ENCODE data around the gene WDR33.
"Not testable (repeated sequence)": the region's sequence is repeated elsewhere in the genome, so short reads cannot be mapped to it uniquely, and the experiment has no call there.

WDR33 gene

DNA sequence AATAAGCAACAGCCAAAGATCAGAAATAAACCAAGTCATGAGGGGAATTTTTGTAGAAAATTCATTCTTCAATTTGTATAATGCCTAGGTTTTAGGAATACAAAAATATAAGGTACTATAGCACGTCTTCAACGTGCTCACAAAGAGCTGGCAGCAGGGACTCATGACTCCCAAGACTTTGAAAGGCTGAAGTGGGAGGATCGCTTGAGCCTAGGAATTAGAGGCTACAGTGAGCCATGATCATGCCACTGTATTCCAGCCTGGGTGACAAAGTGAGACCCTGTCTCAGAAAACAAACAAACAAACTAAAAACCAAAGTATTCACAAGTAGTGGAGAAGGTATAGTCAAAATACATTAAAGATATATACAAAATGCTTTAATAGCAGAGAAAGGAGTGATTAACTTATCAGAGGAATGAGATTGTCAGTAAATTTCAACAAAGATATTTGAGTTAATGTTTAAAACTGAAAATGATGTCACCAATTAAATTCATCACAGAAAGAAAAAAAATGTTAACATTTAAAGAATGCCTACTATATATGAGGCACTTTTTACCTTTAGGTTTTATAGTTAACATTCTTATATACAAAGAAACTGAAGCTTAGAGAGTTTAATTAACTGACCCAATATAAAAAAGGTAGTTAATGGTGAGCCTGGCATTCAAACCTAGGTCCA lies 3.2 kb downstream of the WDR33 start:
- H3K4me1 ChIP-seq (ENCODE audit: insufficient read depth, low read length) = peaks cover 10% of the 10 kb centered on the region; the same call in 1 of the 2 replicates
- H3K36me3 ChIP-seq (ENCODE audit: insufficient read depth, low read depth, low read length) = no peaks in the 10 kb centered on the region
- H3K4me3 ChIP-seq (ENCODE audit: low read length) = no peak overlapping the region
- no peaks in the 10 kb centered on the region for H3K9me3 ChIP-seq (ENCODE audit: insufficient read depth, low read depth, low read length)
- H3K27ac ChIP-seq (ENCODE audit: low read length) = no peak overlapping the region
- H3K27me3 ChIP-seq (ENCODE audit: insufficient read depth, low read length) = no peaks in the 10 kb centered on the region
- no peak overlapping the region for H3K9ac ChIP-seq (ENCODE audit: low read depth, low read length)

DNA sequence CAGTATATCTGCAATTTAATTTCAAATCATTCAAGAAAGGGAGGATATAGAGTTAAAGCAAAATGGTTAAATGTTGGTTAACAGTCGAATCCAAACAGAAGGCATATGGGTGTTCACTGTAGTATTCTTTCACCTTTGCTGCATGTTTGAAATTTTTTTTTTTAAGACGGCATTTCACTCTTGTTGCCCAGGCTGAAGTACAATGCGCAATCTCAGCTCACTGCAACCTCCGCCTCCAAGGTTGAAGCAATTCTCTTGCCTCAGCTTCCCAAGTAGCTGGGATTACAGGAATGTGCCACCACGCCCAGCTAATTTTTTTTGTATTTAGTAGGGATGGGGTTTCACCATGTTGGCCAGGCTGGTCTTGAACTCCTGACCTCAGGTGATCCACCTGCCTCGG lies 4.1 kb downstream of the WDR33 start:
- not testable (repeated sequence) for H3K27me3 ChIP-seq (ENCODE audit: insufficient read depth, low read length)

DNA sequence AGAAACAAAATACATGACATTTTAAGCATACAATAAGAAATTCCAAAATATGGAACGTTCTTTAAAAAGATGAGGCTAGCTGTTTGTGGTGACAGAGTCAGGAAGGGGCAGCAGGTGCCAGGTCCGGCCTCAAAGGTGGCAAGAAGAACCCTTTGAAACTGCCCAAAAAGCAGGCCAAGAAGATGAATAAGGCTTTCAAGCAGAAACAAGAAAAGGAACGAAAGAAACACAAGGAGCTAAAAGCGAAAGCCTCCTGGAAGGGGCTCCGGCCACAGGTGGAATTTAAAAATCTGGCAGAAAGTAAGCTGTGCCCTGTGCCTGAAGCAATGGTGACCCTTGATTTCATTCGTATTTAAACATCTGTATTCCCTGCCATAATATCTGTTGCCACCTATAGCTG lies 5.5 kb downstream of the WDR33 start:
- H3K4me1 ChIP-seq (ENCODE audit: insufficient read depth, low read length) = peaks cover 5% of the 10 kb centered on the region; the same call in 1 of the 2 replicates
- no peak overlapping the region for H3K27ac ChIP-seq (ENCODE audit: low read length)
- no peak overlapping the region for H3K9ac ChIP-seq (ENCODE audit: low read depth, low read length)
- H3K4me3 ChIP-seq (ENCODE audit: low read length) = no peak overlapping the region
- H3K36me3 ChIP-seq (ENCODE audit: insufficient read depth, low read depth, low read length) = peaks cover 8% of the 10 kb centered on the region
- H3K9me3 ChIP-seq (ENCODE audit: insufficient read depth, low read depth, low read length) = no peaks in the 10 kb centered on the region
- H3K27me3 ChIP-seq (ENCODE audit: insufficient read depth, low read length) = no peaks in the 10 kb centered on the region

More for the DNA sequence above, 4.1 kb downstream of the WDR33 start:
- not testable (repeated sequence) for H3K9me3 ChIP-seq (ENCODE audit: insufficient read depth, low read depth, low read length); H3K4me1 ChIP-seq (ENCODE audit: insufficient read depth, low read length); H3K36me3 ChIP-seq (ENCODE audit: insufficient read depth, low read depth, low read length); H3K9ac ChIP-seq (ENCODE audit: low read depth, low read length); H3K27ac ChIP-seq (ENCODE audit: low read length)
- H3K4me3 ChIP-seq (ENCODE audit: low read length) = peak overlapping the region; percentile 17; the same call in 1 of the 2 replicates

DNA sequence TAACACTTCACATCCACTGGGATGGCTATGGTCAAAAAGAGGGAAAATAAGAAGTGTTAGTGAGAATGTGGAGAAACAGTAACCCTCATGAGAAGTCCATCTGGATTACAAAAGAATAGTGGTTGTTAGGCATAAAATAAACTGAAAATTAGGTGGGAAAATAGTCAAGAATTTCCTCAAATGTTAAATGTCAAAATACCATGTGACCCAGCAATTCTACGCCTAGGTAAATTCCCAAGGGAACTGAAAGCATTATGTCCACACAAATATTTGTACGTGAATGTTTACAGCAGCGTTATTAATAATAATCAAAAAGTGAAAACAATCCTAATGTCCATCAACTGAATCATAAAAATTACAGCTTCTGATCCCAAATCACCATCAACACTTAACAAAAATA lies 11.0 kb downstream of the WDR33 start:
- H3K4me3 ChIP-seq (ENCODE audit: low read length) = no peak overlapping the region
- no peak overlapping the region for H3K9ac ChIP-seq (ENCODE audit: low read depth, low read length)
- H3K36me3 ChIP-seq (ENCODE audit: insufficient read depth, low read depth, low read length) = peaks cover 8% of the 10 kb centered on the region
- H3K27ac ChIP-seq (ENCODE audit: low read length) = no peak overlapping the region
- no peaks in the 10 kb centered on the region for H3K9me3 ChIP-seq (ENCODE audit: insufficient read depth, low read depth, low read length)
- H3K4me1 ChIP-seq (ENCODE audit: insufficient read depth, low read length) = no peaks in the 10 kb centered on the region
- H3K27me3 ChIP-seq (ENCODE audit: insufficient read depth, low read length) = no peaks in the 10 kb centered on the region

DNA sequence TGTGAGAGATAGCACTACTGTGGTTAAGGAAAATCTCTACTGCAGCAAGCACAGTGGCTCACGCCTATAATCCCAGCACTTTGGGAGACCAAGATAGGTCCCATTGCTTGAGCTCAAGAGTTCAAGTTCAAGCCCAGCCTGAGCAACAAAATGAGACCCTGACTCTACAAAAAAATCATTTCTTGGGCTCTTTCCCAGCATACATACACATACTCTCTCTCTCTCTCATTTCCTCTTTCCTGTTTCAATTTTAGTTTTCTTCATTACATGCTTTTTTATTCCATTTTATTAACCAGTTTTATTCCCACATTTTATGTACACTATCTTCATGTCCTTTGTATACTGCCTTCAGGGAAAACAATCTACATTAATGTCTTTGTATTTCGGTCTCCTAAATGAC lies 14.6 kb downstream of the WDR33 start:
- Histone ChIP-seq H3K4me1 (ENCODE audit: insufficient read depth, low read length) (no peaks in the 10 kb centered on the region), H3K9ac (ENCODE audit: low read depth, low read length) (no peak overlapping the region), H3K27ac (ENCODE audit: low read length) (no peak overlapping the region), H3K4me3 (ENCODE audit: low read length) (no peak overlapping the region), H3K9me3 (ENCODE audit: insufficient read depth, low read depth, low read length) (no peaks in the 10 kb centered on the region), H3K36me3 (ENCODE audit: insufficient read depth, low read depth, low read length) (peaks cover 8% of the 10 kb centered on the region), H3K27me3 (ENCODE audit: insufficient read depth, low read length) (no peaks in the 10 kb centered on the region)

DNA sequence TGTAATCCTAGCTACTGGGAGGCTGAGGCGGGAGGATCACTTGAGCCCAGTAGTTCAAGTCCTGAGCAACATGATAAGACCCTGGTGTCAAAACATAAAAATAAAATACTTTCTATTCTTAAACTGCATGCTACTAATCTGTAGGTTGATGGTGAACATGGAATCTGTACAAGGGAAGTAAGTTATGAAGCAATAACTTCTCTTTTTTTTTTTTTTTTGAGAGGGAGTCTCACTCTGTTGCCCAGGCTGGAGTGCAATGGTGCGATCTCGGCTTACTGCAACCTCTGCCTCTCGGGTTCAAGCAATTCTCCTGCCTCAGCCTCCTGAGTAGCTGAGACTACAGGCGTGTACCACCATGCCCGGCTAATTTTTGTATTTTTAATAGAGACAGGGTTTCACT lies 16.1 kb downstream of the WDR33 start:
- H3K9ac ChIP-seq (ENCODE audit: low read depth, low read length); H3K9me3 ChIP-seq (ENCODE audit: insufficient read depth, low read depth, low read length); H3K4me1 ChIP-seq (ENCODE audit: insufficient read depth, low read length); H3K27ac ChIP-seq (ENCODE audit: low read length); H3K27me3 ChIP-seq (ENCODE audit: insufficient read depth, low read length); H3K4me3 ChIP-seq (ENCODE audit: low read length); H3K36me3 ChIP-seq (ENCODE audit: insufficient read depth, low read depth, low read length): not testable (repeated sequence)

DNA sequence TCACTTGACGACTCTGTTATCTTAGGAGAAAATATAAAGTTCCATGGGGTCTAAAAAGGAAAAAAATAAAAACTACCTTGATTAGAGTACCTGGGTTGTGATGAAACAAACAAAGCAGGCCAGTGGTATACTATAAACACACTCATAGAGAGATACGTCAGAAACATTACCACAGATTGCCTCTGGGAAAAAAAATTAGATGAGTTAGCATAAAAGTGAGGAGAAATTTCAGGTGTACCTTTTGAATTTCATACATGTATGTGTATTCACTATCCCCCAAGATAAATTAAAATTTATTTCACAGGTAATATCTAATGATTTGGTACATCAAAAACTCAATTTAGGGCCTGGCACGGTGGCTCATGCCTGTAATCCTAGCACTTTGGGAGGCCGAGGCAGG lies 18.2 kb downstream of the WDR33 start:
- H3K27ac ChIP-seq (ENCODE audit: low read length) = no peak overlapping the region
- H3K27me3 ChIP-seq (ENCODE audit: insufficient read depth, low read length) = no peaks in the 10 kb centered on the region
- H3K9me3 ChIP-seq (ENCODE audit: insufficient read depth, low read depth, low read length) = peaks cover 4% of the 10 kb centered on the region; the same call in 1 of the 2 replicates
- no peak overlapping the region for H3K4me3 ChIP-seq (ENCODE audit: low read length)
- H3K4me1 ChIP-seq (ENCODE audit: insufficient read depth, low read length) = no peaks in the 10 kb centered on the region
- no peaks in the 10 kb centered on the region for H3K36me3 ChIP-seq (ENCODE audit: insufficient read depth, low read depth, low read length)
- H3K9ac ChIP-seq (ENCODE audit: low read depth, low read length) = no peak overlapping the region

DNA sequence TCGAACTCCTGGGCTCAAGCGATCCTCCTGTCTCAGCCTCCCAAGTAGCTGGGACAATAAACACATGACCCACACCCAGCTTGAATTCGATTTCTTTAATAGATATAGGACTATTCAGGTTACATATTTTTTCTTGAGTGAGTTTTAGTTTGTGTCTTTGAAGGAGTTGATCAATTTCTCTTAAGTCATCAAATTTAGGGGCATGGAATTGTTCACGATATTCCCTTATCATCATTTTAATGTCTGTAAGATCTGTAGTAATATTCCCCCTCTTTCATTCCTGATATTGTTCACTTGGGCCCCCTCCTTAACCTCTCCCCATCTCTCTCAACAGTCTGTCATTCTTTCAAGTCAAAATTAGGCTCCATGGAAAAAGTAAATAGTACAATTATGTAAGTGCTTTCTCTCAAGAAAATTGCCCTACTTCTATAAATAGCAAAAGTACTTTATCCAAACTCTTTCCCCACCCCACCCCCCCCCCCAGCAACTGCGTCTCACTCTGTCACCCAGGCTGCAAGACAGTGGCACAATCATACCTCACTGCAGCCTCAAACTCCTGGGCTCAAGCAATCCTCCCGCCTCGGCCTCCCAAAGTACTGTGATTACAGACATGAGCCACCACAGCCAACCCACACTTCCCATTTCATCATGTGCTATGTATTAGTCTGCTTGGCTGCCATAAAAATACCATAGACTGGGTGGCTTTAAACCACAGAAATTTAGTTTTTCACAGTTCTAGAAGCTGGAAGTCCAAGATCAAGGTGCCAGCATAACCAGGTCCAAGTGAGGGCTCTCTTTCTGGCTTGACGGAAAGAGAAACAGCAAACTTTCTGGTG lies 20.1 kb downstream of the WDR33 start:
- peaks cover 4% of the 10 kb centered on the region; the same call in 1 of the 2 replicates for H3K9me3 ChIP-seq (ENCODE audit: insufficient read depth, low read depth, low read length)
- H3K27ac ChIP-seq (ENCODE audit: low read length) = no peak overlapping the region
- no peak overlapping the region for H3K4me3 ChIP-seq (ENCODE audit: low read length)
- H3K36me3 ChIP-seq (ENCODE audit: insufficient read depth, low read depth, low read length) = no peaks in the 10 kb centered on the region
- no peaks in the 10 kb centered on the region for H3K27me3 ChIP-seq (ENCODE audit: insufficient read depth, low read length)
- H3K4me1 ChIP-seq (ENCODE audit: insufficient read depth, low read length) = no peaks in the 10 kb centered on the region
- H3K9ac ChIP-seq (ENCODE audit: low read depth, low read length) = no peak overlapping the region

DNA sequence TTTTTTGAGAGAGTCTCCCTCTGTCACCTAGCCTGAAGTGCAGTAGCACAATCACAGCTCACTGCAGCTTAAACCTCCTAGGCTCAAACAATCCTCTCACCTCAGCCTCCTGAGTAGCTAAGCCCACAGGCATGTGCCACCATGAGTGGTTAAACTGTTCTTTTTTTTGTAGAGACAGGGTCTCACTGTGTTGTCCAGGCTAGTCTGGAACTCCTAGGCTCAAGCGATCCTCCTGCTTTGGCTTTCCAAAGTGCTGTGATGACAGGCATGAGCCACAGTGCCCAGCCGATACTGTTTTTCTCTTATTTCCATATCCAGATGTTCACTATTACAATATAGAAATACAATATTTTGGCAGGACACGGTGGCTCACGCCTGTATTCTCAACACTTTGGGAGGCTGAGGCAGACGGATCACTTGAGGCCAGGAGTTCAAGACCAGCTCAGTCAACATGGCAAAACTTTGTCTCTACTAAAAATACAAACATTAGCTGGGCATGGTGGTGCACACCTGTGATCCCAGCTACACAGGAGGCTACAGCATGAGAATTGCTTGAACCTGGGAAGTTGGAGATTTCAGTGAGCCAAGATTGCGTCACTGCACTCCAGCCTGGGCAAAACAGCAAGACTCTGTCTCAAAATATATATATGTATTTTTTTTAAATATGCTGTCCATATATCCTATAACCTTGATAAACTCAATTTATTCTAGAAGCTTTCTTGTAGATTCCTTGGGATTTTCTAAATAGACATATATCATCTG lies 24.7 kb downstream of the WDR33 start:
- Histone ChIP-seq H3K36me3 (ENCODE audit: insufficient read depth, low read depth, low read length) (peaks cover 11% of the 10 kb centered on the region), H3K27ac (ENCODE audit: low read length) (no peak overlapping the region), H3K9ac (ENCODE audit: low read depth, low read length) (no peak overlapping the region)

DNA sequence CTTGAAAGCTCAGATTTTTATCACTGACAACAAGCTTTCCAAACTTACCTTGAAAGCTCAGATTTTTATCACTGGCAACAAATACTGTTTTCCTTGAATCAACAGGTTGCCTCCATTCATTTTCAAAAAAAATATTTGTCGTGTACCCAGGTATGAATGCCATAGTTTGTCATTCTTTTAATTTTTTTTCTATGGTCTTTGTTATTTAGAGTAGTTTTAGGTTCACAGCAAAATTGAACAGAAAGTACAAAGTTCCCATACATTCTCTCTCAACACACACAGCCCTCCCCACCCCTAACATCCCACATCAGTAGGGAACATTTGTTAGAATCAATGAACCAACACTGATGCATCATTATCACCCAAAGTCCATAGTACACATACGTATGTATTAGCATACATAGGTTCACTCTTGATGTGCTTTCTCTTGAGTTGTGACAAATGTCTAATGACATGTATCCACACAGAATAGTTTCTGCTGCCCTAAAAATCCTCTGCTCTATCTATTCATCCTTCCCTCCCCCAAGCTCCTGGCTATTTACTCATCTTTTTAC lies 25.9 kb downstream of the WDR33 start:
- Histone ChIP-seq H3K36me3 (ENCODE audit: insufficient read depth, low read depth, low read length) (peaks cover 11% of the 10 kb centered on the region), H3K4me3 (ENCODE audit: low read length) (no peak overlapping the region), H3K27ac (ENCODE audit: low read length) (no peak overlapping the region), H3K4me1 (ENCODE audit: insufficient read depth, low read length) (no peaks in the 10 kb centered on the region), H3K9me3 (ENCODE audit: insufficient read depth, low read depth, low read length) (peaks cover 2% of the 10 kb centered on the region; the same call in 1 of the 2 replicates), H3K27me3 (ENCODE audit: insufficient read depth, low read length) (no peaks in the 10 kb centered on the region), H3K9ac (ENCODE audit: low read depth, low read length) (no peak overlapping the region)

More for the DNA sequence above, 24.7 kb downstream of the WDR33 start:
- Histone ChIP-seq H3K4me1 (ENCODE audit: insufficient read depth, low read length) (no peaks in the 10 kb centered on the region), H3K9me3 (ENCODE audit: insufficient read depth, low read depth, low read length) (peaks cover 4% of the 10 kb centered on the region; the same call in 1 of the 2 replicates), H3K27me3 (ENCODE audit: insufficient read depth, low read length) (no peaks in the 10 kb centered on the region), H3K4me3 (ENCODE audit: low read length) (no peak overlapping the region)

DNA sequence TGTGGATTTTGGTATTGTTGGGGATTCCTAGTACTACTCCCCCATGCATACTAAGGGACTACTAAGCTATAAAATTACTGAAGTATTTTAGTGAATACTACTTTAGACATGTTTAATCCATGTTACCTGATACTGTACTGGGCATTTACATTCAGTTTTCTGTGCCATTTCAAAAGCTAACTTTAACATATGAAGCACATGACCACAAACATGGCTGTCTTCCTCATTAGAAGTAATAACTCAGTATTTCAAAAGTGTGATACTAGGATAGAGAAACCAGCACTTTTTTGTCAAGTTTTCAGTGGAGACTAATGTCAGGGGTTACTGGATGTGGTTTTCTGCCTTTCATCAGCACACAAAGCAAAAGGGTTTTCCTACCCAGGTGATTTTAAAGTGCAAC lies 27.9 kb downstream of the WDR33 start:
- H3K4me3 ChIP-seq (ENCODE audit: low read length) = no peak overlapping the region
- peaks cover 11% of the 10 kb centered on the region for H3K36me3 ChIP-seq (ENCODE audit: insufficient read depth, low read depth, low read length)
- no peaks in the 10 kb centered on the region for H3K9me3 ChIP-seq (ENCODE audit: insufficient read depth, low read depth, low read length)
- H3K4me1 ChIP-seq (ENCODE audit: insufficient read depth, low read length) = no peaks in the 10 kb centered on the region
- H3K9ac ChIP-seq (ENCODE audit: low read depth, low read length) = no peak overlapping the region
- no peak overlapping the region for H3K27ac ChIP-seq (ENCODE audit: low read length)
- no peaks in the 10 kb centered on the region for H3K27me3 ChIP-seq (ENCODE audit: insufficient read depth, low read length)

Measured in iPS-20b (cell line).